SJSA1 (cell line): ENCODE results near the gene SLIT3. TPM values are rescaled to one million over a fixed set of nuclear protein-coding genes. Genes with fewer than 3 reads are reported as not detected.

Experiments
- DNase-seq, 2 experiments: peaks; one replicate each; pipeline ENCODE4 v3.0.0-alpha.2; 2015 to 2020; ENCODE audit warnings: low spot score in 2 of 2, low read depth in 1 of 2
- H3K27ac ChIP-seq: fragments of 250-450 bp; sonication (Bioruptor Pico); 2 replicates; pipeline ENCODE4 v1.5.1; 2020; ENCODE audit warnings: mild to moderate bottlenecking, moderate library complexity
- H3K27me3 ChIP-seq: fragments of 250-450 bp; sonication (Bioruptor Pico); replicated peaks from 2 replicates; pipeline ENCODE4 v1.5.1; 2020; ENCODE audit warnings: mild to moderate bottlenecking, moderate library complexity
- H3K36me3 ChIP-seq: fragments of 250-450 bp; sonication (Bioruptor Pico); 2 replicates; pipeline ENCODE4 v1.5.1; 2020; ENCODE audit warnings: mild to moderate bottlenecking
- H3K4me1 ChIP-seq: fragments of 250-450 bp; sonication (Bioruptor Pico); replicated peaks from 2 replicates; pipeline ENCODE4 v1.6.1; 2021; ENCODE audit warnings: mild to moderate bottlenecking
- H3K4me3 ChIP-seq: fragments of 250-450 bp; sonication (Bioruptor Pico); 2 replicates; pipeline ENCODE4 v1.5.1; 2020; ENCODE audit warnings: mild to moderate bottlenecking
- H3K9me3 ChIP-seq: fragments of 250-450 bp; sonication (Bioruptor Pico); replicated peaks from 2 replicates; pipeline ENCODE4 v1.5.1; 2020; ENCODE audit warnings: mild to moderate bottlenecking
- total RNA-seq: library from RNA; depleted of rRNA; stranded (reverse); fragments of >200 nt; shearing (Covaris generic); gene quantifications from 2 replicates; pipeline ENCODE4 v1.2.3, GENCODE V29; 2014

Gene SLIT3
- total RNA-seq, 1 experiment from 2014 or later: 19.0 TPM

DNA sequence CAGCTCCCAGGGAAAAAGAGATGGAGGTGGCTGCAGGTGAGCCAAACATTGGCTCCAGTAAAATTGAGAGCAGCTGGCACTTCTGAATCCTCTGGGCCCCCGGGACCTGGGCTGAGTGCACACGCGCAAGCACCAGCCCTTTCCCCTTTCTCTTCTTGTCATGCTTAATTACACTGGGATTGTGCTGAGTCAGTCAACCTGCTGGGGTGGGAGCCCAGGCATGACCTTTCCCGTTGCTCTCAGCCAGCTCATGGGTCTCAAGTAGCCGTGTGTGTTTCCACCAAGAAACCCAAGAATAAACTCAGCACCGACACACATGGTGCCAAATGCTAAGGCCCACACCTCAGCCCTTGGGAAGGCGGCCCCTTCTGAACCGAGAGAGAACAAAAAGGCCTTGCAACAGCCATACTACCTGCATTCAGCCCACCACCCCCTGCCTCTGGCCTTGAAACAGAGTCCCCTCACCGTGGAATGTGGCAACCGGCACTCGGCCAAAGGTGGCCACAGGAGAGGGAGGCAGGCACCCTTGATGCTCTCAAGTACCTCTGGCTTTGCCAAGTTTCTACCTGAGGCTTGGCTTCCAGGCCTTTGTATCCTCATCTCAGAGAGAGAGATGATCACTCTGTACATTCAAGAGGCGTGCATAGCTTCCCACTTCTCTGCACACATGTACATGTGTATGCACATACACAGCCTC is 28.1 kb downstream of the SLIT3 start:
- peaks cover 4% of the 10 kb centered on the region for H3K36me3 ChIP-seq
- no peaks in the 10 kb centered on the region for H3K27me3 ChIP-seq
- DNase-seq: no peak
- no peak overlapping the region for H3K27ac ChIP-seq
- H3K9me3 ChIP-seq: no peaks in the 10 kb centered on the region
- peaks cover 4% of the 10 kb centered on the region for H3K4me1 ChIP-seq
- H3K4me3 ChIP-seq: no peak overlapping the region

DNA sequence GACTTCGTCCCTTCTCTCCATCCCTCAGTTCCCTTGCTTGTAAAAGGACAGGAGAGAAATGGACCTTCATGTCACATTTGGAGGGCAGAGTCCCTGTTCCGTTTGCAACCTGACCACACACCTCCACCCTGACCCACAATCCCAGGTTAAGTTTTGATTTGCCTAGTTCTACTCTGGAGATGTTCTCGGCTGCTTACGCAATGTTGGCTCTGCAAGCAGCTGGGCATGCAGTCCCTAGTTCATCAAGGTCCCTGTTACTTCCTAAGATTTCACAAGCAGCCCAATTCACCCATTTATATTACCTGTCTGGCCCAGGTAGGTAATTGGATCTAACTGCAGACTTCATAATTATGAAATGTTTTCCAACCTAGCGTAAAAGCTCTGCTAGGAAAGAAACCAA is 28.8 kb downstream of the SLIT3 start:
- H3K9me3 ChIP-seq: no peaks in the 10 kb centered on the region
- no peak for DNase-seq
- H3K4me1 ChIP-seq: peaks cover 7% of the 10 kb centered on the region
- no peak overlapping the region for H3K4me3 ChIP-seq
- peaks cover 4% of the 10 kb centered on the region for H3K36me3 ChIP-seq
- H3K27me3 ChIP-seq: no peaks in the 10 kb centered on the region
- H3K27ac ChIP-seq: no peak overlapping the region

DNA sequence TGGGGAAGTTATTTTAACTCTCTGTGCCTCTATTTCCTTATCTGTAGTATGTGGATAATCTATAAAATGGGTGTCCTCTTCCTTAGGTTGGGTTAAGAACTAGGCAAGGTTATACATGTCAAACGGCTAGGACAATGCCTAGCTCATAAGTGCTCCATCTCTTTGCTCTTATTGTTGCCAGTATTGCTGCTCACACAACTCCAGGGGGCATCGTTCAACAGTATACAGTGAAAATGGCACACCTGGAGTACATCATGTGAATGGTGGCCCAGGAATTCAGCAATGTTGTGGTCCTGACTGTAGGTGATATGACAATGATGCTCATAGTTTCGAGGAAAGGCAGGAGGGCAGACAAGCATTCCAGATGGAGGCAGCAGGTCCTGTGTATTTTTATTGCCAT is 30.1 kb downstream of the SLIT3 start:
- H3K36me3 ChIP-seq: peaks cover 4% of the 10 kb centered on the region
- no peak for DNase-seq
- H3K27me3 ChIP-seq: no peaks in the 10 kb centered on the region
- H3K27ac ChIP-seq: no peak overlapping the region
- H3K4me1 ChIP-seq: peaks cover 12% of the 10 kb centered on the region
- no peak overlapping the region for H3K4me3 ChIP-seq
- H3K9me3 ChIP-seq: no peaks in the 10 kb centered on the region

DNA sequence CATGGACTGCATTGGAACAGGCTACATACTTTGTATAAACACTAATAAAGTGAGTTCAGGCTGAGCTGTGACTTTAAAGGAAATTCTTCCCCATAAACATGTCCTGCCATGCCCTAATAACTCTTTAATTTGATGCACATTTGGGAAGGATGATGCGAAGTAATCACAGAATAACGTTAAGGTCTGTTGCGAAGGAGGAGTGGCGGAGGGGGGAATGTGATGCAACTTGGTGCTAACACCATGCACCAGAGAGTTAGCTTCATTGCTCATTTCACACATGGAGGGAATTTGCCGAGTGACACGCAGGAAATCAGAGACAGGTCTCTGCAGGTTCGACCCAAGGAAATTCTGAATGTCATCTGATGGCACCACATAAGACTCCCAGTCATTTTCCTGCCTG is 32.9 kb downstream of the SLIT3 start:
- Histone ChIP-seq H3K27ac (no peak overlapping the region), H3K27me3 (no peaks in the 10 kb centered on the region), H3K4me3 (no peak overlapping the region), H3K4me1 (peaks cover 17% of the 10 kb centered on the region), H3K36me3 (no peaks in the 10 kb centered on the region), H3K9me3 (no peaks in the 10 kb centered on the region)
- DNase-seq: no peak

DNA sequence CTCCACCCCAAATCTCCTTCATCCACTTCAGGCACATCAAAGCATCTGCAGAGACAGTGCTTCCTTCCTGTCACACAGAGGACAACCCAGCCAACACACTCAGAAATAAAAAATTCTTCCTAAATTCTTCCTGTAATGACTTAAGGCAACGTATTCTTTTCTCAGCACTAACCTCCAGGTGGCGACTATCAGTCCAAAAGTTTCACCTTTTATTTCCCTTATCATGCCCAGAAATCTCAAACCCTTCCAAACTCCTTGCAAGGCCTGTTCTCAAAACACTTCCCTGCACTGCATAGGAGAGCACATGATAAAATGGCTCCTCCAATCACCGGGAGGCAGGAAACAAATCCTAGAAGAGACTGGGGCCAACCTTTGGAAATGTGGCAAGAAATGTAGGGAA is 35.1 kb downstream of the SLIT3 start:
- Histone ChIP-seq H3K36me3 (no peaks in the 10 kb centered on the region), H3K9me3 (no peaks in the 10 kb centered on the region), H3K4me1 (peaks cover 17% of the 10 kb centered on the region), H3K4me3 (no peak overlapping the region), H3K27me3 (no peaks in the 10 kb centered on the region), H3K27ac (no peak overlapping the region)
- peak in 1 of 2 experiments; percentile 24 for DNase-seq

DNA sequence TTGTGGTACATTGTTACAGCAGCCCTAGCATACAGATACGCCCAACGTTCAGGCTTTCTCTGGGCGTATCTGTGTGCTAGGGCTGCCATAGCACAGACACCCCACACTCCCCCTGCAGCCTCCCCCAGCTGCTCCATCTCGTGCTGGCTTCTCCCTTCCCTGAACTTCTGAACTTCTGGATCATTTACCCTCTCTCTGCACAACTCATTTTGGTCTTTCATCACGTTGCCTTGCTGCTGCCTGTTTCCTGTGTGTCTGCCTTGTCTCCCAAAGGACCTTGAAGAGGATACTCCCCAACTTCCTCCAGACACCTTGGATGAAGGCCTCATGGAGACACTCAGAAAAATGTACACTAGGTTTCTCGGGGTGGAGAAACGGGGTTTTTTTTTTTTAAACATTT is 37.3 kb downstream of the SLIT3 start:
- 0 out of 2 replicates have a peak, but pooled peaks cover 2% of the 10 kb centered on the region for H3K9me3 ChIP-seq
- H3K4me1 ChIP-seq: peaks cover 17% of the 10 kb centered on the region
- no peak for DNase-seq
- no peaks in the 10 kb centered on the region for H3K27me3 ChIP-seq
- no peak overlapping the region for H3K27ac ChIP-seq
- H3K36me3 ChIP-seq: no peaks in the 10 kb centered on the region
- no peak overlapping the region for H3K4me3 ChIP-seq

DNA sequence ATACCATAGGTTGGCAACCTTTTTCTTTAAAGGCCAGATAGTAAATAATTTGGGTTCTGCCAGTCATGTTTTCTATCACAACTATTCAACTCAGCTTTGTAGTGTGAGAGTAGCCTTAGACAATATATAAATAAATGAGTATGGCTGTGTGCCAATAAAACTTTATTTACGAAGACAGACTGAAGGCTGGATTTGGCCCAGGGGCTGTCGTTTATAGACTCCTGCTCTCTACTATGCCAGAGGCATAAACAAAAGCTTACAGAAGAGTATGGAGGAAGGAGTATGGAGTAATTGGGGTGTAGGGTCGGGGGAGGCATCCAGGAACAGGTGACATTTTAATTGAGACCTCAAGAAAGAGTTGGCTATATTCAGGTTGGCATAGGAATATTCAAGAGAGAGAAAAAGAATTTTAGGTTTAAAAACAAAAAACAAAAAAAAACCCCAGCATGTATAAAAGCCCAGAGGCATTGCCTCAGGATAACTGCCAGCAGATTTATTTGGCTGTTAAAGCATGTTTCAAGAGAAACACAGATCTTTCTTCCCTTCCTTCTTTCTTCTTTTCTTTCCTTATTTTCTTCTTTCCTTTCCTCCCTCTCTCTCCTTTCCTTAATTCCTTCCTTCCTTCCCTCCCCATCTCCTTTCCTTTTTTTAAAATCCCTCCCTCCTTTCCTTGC is 39.9 kb downstream of the SLIT3 start:
- Histone ChIP-seq H3K9me3 (0 out of 2 replicates have a peak, but pooled peaks cover 2% of the 10 kb centered on the region), H3K27ac (no peak overlapping the region), H3K4me1 (peaks cover 7% of the 10 kb centered on the region), H3K4me3 (no peak overlapping the region), H3K27me3 (no peaks in the 10 kb centered on the region), H3K36me3 (no peaks in the 10 kb centered on the region)
- no peak for DNase-seq

DNA sequence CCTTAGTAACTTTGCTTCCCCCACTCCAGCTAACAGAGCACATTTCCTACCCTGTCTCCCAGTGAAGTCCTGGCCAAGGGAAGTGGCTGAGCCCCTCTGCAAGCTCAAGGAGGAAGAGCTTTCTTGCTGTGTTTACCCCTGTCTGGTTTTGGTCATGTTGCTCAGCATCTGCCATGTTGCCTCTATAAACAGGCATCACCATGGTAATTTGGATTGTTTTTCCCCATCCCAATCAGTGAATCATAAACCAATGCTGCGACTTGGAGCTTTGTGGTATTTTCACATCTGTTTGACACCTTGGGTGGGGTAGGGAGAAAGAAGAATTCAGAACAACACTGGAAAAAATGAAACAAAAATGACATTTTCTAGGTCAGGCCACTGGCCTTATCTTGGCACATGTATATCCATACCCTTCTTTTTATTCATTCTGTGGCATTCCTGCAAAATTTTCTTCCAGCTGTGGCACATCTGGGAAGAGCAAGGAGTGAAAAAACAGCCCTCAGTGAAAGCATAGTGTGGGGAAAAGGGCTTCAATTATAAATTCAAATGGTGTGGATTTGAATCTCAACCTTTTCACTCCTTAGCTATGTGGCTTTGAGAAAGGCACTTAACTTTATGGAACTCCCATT is 42.5 kb downstream of the SLIT3 start:
- Histone ChIP-seq H3K36me3 (no peaks in the 10 kb centered on the region), H3K4me1 (no peaks in the 10 kb centered on the region; the same call in none of the 2 replicates), H3K27ac (no peak overlapping the region), H3K4me3 (no peak overlapping the region), H3K9me3 (0 out of 2 replicates have a peak, but pooled peaks cover 4% of the 10 kb centered on the region), H3K27me3 (no peaks in the 10 kb centered on the region)
- peak in 1 of 2 experiments; percentile 24 for DNase-seq

DNA sequence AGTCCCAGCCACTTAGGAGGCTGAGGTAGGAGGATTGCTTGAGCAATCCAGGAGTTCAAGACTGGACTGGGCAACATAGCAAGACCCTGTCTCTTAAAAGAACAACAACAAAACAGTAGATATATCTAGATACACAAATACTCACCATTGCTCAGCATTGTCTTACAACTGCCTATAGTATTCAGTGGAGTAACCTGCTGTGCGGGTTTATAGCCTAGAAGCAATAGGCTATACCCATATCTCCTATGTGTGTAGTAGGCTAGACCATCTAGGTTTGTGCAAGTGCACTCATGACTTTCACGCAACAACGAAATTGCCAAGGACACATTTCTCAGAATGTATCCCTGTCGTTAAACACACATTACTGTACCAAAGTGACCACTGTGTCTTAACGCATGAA is 44.7 kb downstream of the SLIT3 start:
- H3K4me3 ChIP-seq: no peak overlapping the region
- DNase-seq: no peak
- peaks cover 6% of the 10 kb centered on the region for H3K4me1 ChIP-seq
- H3K27me3 ChIP-seq: no peaks in the 10 kb centered on the region
- no peaks in the 10 kb centered on the region; the same call in 1 of the 2 replicates for H3K36me3 ChIP-seq
- 0 out of 2 replicates have a peak, but pooled peaks cover 4% of the 10 kb centered on the region for H3K9me3 ChIP-seq
- H3K27ac ChIP-seq: no peak overlapping the region

DNA sequence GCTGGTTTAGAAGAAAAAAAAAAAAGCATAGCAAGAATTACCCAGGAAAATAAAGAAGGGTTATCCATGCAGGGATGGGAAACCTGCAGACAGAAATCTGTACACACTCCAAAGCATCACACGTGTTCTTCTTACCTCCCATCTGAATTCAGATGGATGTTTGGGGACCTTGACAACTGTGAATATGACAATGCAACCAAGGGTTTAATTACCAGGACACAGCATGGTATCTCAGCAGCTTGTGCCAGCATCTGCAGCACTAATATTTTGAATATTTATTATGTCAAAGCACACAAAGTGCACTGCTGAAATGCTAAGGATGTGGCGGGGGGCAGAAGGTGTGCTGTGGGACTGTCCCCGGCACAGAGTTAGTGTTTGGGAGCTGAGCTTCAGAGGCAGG is 47.9 kb downstream of the SLIT3 start:
- H3K36me3 ChIP-seq: no peaks in the 10 kb centered on the region; the same call in 1 of the 2 replicates
- DNase-seq: no peak
- no peak overlapping the region for H3K27ac ChIP-seq
- no peak overlapping the region for H3K4me3 ChIP-seq
- 0 out of 2 replicates have a peak, but pooled peaks cover 2% of the 10 kb centered on the region for H3K9me3 ChIP-seq
- H3K27me3 ChIP-seq: no peaks in the 10 kb centered on the region
- peaks cover 10% of the 10 kb centered on the region for H3K4me1 ChIP-seq

DNA sequence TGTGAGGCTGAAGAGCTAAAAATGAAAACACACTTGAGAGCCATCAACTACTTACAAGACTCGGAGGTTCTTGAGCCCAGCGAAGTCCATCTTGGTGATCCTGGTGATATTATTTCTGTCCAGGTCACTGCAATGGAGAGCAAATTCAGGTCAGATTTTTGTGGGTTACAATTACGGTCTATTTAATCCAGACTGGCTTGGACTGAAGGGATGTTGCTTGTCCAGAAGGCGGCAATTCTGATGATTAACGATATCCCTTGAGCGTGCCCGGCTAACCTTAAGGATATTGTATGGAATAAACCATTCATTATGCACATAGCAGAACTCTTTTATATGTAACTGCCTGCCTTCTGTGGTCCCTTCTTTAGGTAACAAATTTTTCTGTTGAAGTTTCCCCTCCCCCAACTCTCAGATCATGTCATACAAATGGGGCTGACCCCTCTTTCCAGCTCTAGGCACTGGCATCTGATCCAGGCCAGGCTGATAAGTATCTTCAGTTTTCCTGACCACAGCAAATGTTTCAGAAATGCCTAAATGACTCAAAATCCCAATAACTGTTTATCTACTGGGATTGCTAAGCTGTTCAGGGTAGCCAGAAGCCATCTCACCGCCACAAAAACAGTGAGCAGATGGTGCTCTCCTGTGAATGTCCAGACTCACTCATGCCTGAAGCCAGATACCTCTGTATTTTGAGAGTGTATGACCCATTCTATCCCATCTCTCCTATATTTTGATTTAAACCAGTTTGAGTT is 49.4 kb downstream of the SLIT3 start:
- Histone ChIP-seq H3K4me1 (peaks cover 10% of the 10 kb centered on the region), H3K36me3 (no peaks in the 10 kb centered on the region; the same call in 1 of the 2 replicates), H3K27ac (no peak overlapping the region), H3K4me3 (no peak overlapping the region), H3K9me3 (0 out of 2 replicates have a peak, but pooled peaks cover 2% of the 10 kb centered on the region), H3K27me3 (no peaks in the 10 kb centered on the region)
- DNase-seq: no peak

DNA sequence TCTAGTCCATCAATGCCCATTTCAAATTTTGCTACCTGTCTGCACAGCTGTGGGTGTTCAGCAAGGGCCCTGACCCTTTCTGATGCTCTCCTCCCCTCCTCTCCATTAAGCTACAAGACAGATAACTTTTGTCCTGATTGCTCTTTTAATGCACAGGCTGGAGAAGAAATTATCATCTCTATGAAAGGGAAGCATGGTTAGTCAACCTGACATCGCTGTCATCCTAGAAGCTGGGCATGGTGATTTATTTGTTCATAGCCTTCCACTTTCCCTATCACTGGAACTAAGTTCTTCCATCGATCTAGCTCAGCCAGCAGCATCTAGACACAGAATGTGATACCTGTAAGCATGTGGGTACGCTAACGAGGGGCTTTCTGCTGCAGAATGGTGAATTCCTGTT is 50.1 kb downstream of the SLIT3 start:
- no peak overlapping the region for H3K27ac ChIP-seq
- H3K4me1 ChIP-seq: peaks cover 10% of the 10 kb centered on the region
- H3K4me3 ChIP-seq: no peak overlapping the region
- H3K27me3 ChIP-seq: no peaks in the 10 kb centered on the region
- 0 out of 2 replicates have a peak, but pooled peaks cover 2% of the 10 kb centered on the region for H3K9me3 ChIP-seq
- H3K36me3 ChIP-seq: no peaks in the 10 kb centered on the region; the same call in 1 of the 2 replicates
- DNase-seq: no peak

DNA sequence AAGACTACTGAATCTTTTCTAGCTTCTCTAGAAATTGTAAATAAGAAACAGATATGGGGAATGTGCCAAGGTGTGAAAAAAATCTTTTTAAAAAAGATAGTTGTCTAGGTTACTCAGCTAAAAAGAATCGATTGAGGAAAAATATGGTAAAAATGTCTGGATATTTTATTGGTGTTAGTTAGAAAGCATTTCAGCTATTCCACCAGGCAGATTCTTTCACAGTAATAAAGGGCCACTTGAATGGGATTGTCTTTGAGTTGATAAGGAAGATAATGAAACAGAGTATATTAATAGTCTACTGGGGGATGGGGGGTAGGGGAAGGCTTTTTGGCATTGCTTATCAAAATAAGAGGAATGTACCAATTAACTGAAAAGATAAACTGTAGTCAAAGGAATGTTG is 51.9 kb downstream of the SLIT3 start:
- no peak for DNase-seq
- Histone ChIP-seq H3K4me1 (peaks cover 10% of the 10 kb centered on the region), H3K27ac (no peak overlapping the region)

More for the DNA sequence above, 51.9 kb downstream of the SLIT3 start:
- H3K36me3 ChIP-seq: no peaks in the 10 kb centered on the region; the same call in 1 of the 2 replicates
- H3K4me3 ChIP-seq: no peak overlapping the region
- no peaks in the 10 kb centered on the region for H3K9me3 ChIP-seq
- no peaks in the 10 kb centered on the region for H3K27me3 ChIP-seq
